HG03460 (cell line): ENCODE measurements around the gene RIMBP2.
"Not testable (repeated sequence)": the region's sequence is repeated elsewhere in the genome, so short reads cannot be mapped to it uniquely, and the experiment has no call there.

Source experiments
- ATAC-seq: cut with Tn5 transposase; IDR thresholded peaks from one replicate; pipeline ENCODE4 v1.9.1; 2021; ENCODE audit not compliant: unreplicated experiment

RIMBP2 gene, protein sequence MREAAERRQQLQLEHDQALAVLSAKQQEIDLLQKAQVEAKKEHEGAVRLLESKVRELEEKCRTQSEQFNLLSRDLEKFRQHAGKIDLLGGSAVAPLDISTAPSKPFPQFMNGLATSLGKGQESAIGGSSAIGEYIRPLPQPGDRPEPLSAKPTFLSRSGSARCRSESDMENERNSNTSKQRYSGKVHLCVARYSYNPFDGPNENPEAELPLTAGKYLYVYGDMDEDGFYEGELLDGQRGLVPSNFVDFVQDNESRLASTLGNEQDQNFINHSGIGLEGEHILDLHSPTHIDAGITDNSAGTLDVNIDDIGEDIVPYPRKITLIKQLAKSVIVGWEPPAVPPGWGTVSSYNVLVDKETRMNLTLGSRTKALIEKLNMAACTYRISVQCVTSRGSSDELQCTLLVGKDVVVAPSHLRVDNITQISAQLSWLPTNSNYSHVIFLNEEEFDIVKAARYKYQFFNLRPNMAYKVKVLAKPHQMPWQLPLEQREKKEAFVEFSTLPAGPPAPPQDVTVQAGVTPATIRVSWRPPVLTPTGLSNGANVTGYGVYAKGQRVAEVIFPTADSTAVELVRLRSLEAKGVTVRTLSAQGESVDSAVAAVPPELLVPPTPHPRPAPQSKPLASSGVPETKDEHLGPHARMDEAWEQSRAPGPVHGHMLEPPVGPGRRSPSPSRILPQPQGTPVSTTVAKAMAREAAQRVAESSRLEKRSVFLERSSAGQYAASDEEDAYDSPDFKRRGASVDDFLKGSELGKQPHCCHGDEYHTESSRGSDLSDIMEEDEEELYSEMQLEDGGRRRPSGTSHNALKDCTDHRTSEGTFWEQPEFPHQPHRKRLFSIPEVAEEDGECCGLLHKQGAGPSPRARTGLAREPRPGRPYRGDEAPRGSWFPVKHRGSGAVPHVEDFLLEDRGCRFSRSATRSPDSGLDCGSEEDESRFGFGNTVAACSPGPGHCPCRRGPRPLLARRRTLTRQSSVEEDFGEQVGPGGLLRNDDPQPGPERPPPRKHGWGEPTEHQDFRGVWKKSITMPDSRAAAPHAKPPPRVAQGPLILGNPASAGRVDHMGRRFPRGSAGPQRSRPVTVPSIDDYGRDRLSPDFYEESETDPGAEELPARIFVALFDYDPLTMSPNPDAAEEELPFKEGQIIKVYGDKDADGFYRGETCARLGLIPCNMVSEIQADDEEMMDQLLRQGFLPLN (N-terminal part only)

DNA sequence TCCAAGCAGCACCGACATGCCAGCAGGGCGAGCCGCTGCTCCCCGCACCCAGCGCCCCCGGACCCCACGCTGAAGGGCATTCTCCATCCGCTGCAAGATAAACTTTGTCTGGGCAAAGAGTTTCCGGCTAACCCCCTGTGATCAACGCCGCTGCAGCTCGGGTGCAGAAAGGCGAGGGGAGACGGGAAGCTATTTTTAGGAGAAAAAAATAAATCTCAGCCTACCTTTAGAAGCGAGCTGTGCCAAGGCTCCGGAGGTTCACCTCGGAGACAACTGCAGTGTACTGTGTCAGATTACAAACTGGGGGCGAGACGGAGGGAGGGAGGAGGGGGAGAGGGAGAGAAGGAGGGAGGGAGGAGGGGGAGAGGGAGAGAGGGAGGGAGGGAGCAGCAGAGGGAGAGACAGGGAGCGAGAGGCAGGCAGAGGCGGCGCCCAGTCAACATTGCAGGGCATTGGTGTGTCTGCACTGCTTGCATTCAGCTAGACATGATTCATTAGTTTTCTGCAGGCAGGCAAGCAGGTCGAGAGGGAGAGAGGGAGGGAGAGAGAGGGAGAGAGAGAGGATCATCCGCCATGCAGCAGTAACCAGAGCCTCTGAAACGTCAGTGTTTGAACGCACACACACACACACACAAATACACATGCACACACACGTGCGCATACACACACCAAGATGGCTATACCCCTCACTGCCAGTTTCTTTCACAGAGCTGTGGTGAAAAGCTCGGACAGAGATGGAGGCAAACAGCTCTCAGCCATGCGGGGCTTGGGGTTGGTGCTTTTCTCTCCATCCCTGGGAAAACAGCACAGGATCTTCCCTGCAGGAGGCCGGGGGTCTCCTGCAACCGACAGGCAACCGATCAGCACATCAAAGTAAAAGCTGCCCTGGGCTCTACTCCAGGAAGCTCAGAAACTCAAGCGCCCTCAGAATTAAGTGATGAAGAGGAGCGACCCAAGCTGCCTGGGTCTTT is at the start of gene RIMBP2:
RIMBP2 (minus strand) TSS at position 302 of the 971 bp plus-strand sequence. CDS start 237,286 bp downstream, outside the sequence.
- no peak for ATAC-seq

DNA sequence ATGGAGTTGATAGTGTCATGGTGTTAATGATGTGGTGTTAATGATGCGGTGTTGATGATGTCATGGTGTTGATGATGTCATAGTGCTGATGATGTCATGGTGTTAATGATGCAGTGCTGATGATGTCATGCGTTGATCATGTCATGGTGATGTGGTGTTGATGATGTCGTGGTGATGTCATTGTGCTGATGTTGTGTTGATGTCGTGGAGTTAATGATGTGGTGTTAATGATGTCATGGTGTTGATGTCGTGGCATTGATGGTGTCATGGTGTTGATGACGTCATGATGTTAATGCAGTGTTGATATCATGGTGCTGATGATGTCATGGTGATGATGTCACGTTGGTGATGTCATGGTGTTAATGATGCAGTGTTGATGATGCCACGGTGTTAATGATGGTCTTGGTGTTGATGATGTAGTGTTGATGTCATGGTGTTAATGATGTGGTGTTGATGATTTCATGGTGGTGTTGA is 49.1 kb upstream of the RIMBP2 start:
- no peak for ATAC-seq

DNA sequence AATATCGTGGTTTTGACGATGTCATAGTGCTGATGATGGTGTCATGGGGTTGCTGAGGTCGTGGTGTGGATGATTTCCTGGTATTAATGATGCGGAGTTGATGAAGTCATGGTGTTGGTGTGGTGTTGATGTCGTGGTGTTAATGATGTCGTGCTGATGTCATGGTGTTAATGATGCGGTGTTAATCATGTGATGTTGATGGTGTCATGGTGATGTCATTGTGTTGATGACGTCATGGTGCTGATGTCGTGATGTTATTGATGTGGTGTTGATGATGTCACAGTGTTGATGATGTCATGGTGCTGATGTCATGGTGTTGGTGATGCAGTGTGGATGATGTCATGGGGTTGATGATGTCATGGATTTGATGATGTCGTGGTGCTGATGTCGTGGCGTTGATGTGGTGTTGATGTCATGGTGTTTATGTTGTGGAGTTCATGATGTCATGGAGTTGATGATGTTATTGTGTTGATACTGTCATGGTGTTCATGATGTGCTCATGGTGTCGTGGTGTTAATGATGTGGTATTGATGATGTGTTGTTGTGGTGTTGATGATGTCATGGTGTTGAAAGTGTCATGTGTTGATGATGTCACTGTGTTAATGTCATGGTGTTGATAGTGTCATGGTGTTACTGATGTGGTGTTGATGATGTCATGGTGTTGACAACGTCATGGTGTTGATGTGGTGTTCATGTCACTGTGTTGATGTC is 48.5 kb upstream of the RIMBP2 start:
- ATAC-seq = no peak

DNA sequence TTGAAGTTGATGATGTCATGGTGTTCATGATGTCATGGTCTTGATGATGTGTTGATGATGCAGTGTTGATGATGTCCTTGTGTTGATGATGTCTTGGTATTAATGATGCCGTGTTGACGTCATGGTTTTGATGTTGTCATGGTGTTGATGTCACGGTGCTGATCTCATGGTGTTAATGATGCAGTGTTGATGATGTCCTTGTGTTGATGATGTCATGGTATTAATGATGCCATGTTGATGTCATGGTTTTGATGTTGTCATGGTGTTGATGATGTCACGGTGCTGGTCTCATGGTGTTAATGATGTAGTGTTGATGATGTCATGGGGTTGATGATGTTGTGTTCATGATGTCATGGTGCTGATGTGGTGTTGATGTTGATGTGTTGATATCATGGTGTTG is 48.0 kb upstream of the RIMBP2 start:
- ATAC-seq = no peak

DNA sequence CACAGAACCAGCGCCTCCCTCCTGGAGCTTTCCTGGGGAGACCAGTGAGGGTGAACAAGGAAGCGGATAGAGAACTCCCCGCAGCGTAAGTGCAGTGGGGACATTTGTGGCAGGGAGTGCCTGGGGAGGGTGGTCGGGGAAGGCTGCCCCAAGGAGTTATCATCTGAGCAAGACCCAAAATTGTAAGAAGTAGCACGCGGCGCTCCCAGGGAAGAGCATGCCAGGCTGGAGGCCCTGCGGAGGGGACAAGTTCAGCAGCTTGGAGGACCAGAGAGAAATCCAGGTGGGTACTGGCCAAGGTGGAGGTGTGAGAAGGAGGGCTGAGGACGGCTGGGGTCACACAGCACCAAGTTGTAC is 46.2 kb upstream of the RIMBP2 start:
- no peak for ATAC-seq

DNA sequence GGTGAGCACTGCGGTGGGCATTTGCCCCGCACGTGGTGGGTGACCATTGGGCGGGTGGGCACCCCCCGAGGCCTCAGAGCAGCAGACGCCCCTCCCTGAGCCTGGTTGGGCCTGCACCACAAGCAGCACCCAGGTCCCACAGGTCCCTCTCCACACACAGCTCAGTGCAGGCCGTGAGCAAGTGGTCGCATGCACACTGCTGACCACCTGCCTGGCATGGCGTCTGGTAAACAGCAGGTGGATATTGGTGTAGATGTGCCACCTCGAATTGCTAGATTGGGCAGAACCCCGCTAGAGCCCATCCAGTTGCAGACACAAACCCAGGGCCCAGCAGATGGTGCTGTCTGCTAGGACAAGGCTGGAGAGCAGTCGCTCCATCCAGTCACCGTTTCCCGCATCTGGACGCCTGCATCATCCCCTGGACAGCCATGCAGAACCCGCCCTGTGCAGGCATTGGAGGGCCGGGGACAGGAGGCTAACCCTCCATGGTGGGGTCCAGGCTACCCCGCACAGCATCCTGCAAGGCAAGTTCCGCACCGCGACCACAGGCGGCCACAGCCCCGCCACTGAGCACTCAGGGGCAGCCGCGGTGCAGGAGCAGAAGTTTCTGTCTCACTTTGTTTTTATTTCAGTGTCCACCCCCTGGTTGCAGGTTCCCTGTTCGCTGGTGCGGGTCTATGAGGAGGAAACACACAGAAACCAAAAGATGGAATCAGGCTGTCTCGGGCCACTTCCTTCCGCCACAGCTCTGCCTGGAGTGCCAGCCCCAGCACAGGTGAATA is 45.6 kb upstream of the RIMBP2 start:
- peak; percentile 58 for ATAC-seq

DNA sequence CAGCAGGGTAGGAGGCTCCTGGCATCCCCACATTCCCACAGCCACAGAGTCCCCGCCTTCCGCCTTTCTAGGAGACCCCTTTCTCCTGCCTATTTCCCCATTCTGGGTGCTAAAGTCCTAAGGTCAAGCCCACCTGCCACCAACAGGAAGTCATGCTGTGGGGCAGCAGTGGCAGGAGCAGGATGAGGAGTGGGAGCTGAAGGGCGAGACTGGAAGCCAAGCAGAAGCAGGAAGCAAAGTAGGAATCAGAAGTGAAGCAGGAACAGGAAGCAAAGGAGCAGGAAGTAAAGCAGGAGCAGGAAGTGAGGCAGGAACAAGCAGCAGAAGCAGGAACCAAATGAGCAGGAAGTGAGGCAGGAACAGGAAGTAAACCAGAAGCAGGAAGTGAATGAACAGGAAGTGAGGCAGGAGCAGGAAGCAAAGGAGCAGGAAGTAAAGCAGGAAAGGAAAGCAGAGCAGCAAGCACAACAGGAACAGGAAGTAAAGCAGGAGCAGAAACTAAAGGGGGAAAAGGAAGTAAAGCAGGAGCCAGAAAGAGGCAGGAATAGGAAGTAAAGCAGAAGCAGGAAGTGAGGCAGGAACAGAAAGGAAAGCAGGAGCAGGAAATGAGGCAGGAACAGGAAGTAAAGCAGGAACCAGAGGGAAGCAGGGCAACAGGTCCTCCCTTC is 38.3 kb upstream of the RIMBP2 start:
- no peak for ATAC-seq

DNA sequence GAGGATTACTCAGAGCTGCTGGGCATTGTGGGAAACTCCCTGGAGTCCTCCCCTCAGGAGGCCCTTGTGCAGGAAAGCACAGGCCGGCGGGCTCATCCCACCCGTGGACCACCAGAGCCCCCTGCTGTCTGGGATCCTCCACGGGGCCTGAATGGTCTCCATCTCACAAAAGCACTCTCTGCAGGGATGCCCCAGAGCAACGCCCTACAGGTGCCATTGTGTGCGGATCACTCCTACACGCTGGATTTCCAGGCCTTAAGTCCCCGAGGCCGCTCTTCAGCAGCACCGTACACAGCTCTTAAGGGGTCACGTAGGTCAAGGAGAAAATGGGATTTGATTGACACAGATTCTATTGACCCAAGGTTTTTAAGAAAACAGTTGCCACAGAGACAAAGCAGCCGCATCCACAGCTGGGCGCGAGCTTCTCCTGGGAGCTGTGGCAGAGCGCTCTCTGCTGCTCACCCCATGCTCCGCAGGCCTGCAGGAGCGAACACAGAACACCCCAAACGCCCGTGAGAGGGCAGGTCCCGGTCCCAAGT is 36.7 kb upstream of the RIMBP2 start:
- ATAC-seq = no peak

DNA sequence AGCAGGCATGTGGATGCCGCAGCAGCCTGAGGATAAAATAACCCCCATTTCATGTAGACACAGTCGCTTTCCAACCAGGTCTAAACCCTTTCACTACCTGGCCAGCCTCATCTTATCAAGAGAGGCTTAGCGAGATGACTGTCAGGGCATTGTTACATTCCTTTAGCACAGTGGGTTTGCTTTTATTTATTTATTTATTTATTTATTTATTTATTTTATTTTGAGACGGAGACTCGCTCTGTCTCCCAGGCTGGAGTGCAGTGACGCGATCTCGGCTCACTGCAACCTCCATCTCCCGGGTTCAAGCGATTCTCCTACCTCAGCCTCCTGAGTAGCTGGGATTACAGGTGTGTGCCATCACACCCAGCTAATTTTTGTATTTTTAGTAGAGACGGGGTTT is 35.9 kb upstream of the RIMBP2 start:
- not testable (repeated sequence) for ATAC-seq

DNA sequence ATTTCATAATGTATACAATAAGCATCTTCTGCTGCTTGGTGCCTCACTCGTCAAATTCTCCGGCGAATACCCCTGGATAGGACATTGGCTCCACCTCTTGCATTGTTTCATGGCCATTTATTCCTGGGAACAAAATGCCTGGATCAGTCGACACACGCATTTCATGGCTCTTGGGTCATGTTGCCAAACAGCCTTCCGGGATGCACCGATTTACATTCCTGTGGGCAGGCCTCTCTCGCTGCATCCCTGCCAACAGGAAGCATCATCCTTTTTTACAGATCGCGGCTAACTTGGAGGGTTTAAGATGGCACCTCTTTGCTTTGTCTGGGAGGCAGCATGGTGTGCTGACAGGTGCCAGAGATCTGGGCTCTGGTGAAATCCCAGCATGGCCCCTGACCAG is 32.7 kb upstream of the RIMBP2 start:
- no peak for ATAC-seq

DNA sequence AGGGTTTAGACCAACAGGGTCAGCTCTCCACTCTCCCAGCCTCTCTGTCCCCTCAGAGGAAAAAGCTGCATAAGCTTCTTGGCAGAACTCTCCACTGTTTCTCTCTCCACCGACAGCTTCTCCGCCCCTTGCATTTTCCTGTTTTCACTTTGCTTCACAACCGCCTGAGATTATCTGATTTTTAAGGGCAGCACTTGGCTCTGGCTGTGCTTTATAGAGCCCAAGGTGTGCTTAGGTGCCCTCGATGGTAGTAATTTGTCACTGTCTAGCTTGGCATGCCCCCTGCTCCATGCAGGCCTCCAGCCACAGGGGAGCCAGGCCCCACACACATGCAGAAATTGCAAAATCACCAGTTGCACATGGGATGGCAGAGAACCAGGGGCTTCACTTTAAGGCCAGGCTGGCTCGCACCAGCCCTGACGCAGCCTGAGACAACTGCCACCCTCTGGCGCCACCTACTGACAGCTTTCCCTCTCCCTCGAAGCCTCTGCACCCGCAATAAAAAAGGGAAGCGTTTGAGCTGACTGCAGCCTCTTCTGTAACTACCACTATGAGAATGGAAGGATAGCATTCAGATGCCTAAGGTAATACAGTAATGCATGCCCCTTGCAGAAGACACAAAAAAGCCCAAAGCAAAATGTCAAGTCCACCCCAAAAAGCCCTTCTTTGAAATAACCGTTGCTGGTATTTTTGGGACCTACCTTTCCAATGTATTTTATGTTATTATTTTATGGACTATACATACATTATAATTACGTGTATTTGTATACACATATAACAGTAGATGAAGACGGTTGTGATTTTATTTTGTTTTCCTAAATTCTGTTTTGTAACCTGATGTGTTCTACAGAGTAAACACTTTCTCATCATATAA is 32.0 kb upstream of the RIMBP2 start:
- ATAC-seq = peak; percentile 93

DNA sequence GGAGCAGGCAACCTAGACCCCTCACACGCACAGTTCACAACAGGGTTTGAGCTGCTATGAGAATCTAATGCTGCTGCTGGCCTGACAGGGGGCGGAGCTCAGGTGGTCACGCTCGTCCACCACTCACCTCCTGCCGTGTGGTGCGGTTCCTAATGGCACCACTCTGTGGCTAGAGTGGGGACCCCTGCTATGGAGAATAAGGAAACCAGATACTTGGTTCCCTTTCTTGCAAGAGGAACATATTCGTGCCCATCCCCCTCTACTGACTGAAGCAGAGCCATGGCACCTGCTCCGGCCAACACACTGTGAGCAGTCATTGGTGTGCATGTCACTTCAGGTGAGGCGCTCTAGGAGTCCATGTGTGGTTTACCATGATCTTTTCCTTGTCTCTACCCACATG is 30.4 kb upstream of the RIMBP2 start:
- ATAC-seq = no peak

DNA sequence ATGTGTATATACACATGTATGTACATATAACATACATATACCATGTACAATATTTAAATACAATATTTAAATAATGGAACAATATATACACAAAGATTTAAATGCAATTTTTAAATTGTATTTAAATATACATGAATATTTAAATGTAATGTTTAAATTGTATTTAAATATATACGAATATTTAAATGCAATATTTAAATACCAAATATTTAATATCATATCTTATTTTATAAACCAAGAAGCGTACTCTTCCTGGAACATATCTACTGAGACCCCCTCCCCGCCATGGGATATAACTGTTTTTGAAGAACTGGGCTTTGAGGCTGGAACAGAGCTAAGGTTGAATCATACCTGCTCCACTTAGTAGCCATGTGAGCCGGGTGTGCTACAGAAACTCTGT is 29.8 kb upstream of the RIMBP2 start:
- no peak for ATAC-seq

DNA sequence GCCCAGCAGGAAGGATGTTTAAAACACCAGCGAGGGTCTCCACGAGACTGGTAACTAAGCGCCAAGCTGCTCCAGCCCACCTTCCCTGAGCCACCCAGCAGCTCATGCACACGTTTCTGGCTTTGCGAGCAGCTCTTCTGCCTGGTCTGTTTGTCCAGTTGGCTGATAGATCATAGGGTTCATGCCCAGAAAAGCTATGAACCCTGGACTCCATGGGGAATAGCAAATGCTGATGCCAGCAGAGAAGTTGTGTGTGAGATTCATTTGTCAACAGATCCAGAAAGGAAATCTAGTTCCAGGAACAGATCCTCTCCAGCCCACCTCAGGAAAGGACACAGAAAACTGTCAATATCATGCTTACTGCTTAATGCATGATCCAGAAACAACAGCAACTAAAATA is 28.2 kb upstream of the RIMBP2 start:
- no peak for ATAC-seq

DNA sequence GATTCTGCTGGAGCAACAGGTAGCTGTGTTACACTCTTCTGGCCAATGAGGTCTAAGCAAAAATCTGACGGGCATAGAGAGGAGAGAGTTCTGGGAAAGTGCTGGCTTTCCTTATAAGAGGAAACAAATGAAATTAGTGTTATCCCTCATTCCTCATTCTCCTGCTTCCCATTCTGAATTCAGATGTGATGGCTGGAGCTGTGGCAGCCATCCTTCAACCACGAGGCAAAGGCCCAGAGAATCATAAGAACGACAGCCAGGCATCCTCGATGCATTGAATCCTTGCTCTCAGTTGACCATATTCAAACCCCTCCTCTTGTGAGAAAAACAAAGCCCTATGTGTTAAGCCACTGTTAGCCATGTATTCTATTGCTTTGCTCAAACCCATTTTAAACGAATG is 27.5 kb upstream of the RIMBP2 start:
- ATAC-seq = no peak

DNA sequence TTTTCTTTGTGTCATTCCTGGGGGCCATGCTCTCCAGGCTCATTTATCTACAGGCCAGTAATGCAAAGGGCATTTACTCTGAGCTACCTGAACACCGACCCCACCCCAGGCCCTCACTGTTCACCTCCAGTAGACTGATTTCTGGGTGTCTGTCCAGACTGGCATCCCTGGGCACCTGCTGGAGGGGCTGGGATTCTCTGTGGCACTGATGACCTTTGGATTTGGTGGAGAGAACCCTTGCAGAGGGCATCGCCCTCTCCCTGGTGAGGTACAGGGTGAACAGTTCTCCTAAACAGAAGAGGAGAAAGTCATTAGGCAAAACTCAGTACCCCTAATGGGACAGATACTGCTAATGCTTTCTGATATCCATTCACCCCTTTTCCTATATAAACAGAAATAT is 27.1 kb upstream of the RIMBP2 start:
- no peak for ATAC-seq

DNA sequence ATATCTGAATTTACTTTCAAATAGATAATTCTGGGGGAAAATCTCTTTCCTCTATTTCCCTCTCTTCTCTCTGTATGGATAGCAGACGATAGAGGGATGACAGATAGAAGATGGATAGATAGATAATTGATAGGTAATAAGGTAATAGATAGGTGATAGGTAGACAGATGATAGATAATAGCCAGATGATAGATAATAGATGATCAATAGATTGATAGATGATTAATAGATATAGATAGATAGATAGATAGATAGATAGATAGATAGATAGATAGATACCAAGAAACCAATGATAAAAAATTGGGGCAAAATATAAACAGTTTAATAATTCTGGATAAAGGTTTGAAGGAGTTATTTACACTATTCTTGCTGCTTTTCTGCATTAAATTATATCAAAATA is 26.6 kb upstream of the RIMBP2 start:
- ATAC-seq = no peak
